ENCODE data around the gene MFSD8.
A peak's percentile ranks its signal among the peaks of the same experiment; 100 is the strongest.
"Not testable (repeated sequence)": the region's sequence is repeated elsewhere in the genome, so short reads cannot be mapped to it uniquely, and the experiment has no call there.

The MFSD8 gene

DNA sequence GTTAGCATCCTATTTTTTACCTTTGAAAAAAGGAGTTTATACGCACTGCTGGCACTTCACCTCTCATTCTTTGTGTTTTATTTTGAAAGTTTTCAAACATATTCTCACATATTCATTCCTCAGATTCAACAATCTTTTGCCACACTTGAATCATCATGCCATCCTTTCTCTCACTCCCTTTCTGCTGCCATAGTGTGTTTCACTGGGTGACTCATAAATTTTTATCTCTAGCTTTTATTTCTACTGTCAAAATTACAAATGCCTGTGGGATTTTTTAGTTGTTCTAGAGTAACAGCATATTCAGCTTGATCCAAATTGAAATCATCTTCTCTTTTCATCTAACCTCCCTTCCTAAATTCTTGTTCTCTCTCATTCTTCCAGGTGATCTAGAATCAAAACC is 28.0 kb downstream of the MFSD8 start:
- DNase-seq (ENCODE audit: low spot score): no peak

DNA sequence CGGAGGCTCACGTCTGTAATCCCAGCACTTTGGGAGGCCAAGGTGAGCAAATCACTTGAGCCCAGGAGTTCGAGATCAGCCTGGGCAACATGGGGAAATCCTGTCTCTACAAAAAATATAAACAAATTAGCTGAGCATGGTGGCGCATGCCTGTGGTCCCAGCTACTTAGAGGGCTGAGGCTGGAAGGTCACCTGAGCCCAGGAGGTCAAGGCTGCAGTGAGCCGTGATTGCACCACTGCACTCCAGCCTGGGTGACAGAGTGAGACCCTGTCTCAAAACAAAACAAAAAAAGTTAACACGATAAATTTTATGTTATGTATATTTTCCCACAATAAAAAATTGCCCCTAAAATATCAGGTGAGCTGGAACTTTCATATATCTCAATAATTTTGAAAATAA is 33.1 kb downstream of the MFSD8 start:
- DNase-seq (ENCODE audit: low spot score): not testable (repeated sequence)

DNA sequence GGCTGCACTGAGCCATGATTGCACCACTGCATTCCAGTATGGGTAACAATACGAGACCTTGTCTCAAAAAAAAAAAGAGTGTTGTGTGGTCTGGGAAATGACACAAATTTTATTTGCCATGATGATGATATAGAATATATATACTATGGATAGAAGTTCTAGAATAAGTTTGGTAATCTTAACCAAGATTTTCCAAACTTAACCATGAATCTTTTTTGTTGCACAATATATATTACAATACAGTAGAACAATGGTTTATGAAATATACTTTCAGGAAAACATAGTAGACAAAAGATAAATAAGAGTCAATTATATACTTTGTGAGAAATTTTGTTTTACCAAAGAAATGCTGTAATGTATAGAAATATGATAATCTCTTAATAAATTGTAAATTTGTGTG is 34.8 kb downstream of the MFSD8 start:
- no peak for DNase-seq (ENCODE audit: low spot score)

DNA sequence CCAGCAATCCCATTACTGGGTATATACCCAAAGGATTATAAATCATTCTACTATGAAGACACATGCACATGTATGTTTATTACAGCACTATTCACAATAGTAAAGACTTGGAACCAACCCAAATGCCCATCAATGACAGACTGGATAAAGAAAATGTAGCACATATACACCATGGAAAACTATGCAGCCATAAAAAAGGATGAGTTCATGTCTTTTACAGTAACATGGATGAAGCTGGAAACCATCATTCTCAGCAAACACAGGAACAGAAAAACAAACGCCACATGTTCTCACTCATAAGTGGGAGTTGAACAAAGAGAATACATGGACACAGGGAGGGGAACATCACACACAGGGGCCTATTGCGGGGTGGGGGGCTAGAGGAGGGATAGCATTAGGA is 39.3 kb downstream of the MFSD8 start:
- DNase-seq (ENCODE audit: low spot score): not testable (repeated sequence)

DNA sequence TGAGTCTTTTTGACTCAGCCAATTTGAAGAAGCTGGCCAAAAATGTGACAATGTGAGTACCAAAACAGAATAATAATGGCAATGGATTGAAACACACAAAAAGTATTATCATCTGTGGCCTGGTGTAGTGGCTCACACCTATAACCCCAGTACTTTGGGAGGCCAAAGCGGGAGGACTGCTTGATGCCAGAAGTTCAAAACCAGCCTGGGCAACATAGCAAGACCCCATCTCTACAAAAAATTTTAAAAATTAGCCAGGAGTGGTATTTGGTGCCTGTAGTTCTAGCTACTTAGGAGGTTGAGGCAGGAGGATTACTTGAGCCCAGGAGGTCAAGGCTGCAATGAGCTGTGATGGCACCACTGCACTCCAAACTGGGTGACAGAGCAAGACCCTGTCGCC is 42.7 kb downstream of the MFSD8 start:
- DNase-seq (ENCODE audit: low spot score): no peak

DNA sequence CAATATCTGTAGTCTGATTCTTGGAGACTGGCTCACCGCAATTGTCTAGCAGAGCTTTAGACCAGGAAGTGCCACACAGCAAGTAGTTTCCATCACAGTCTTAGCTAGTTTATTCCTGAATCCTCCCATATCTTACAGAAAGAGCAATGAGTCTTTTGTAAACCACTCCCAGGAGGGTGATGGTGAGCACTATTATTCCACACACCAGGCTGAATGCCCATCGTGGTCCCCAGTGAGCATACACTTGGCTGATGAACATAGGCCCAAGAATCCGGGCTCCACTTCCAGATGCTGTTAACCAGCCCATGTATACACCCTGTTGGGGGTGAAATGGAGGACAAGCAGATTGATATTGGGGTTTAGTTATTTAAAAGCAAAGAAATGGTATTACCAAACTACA is 44.5 kb downstream of the MFSD8 start:
- DNase-seq (ENCODE audit: low spot score): no peak

DNA sequence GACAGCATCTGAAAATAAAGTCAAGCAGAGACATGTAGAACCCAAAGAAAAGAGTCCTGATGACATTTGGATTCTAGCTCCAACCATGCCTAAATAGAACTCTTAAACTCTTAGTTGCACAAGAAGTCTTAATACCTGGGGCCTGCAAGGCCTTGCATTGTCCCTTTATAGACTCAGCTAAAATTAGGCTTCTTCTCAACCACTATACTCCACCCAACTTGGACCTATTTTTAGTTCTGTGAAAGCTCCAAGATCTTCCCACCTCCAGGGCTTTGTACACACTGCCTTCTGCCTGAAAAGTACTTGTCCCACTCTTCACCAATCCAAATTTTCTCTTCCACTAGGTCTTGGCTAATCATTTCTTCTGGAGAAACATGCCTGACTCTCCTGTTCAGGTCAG is 47.8 kb downstream of the MFSD8 start:
- DNase-seq (ENCODE audit: low spot score): no peak

DNA sequence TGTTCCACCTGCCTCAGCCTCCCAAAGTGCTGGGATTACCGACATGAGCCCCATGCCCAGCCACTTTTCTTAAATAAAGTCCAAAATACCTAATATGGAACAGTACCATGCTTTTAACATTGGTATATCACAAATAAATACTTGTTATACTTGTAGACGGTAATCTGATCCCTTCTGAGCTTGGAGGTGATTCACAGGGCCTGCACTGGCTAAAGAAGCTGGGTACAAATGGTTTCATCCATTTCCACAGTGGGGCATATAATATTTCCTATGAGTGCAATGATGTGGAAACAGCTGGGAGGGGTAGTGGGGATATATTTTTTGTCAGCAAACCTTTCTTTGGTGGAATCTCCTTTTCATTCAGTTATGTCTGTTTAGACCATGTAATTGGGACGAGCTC is 48.5 kb downstream of the MFSD8 start:
- no peak for DNase-seq (ENCODE audit: low spot score)

DNA sequence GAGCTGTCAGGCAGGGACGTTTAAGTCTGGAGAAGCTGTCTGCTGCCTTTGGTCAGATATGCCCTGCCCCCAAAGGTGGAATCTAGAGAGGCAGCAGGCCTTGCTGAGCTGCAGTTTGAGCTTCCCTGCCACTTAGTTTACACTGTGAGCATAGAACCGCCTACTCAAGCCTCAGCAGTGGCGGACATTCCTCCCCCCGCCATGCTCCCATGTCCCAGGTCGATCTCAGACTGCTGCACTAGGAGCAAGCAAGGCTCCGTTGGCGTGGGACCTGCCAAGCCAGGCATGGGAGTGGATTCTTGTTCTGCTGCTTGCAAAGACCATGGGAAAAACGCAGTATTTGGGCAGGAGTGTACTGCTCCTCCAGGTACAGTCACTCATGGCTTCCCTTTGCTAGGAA is 59.9 kb downstream of the MFSD8 start:
- DNase-seq (ENCODE audit: low spot score): no peak

DNA sequence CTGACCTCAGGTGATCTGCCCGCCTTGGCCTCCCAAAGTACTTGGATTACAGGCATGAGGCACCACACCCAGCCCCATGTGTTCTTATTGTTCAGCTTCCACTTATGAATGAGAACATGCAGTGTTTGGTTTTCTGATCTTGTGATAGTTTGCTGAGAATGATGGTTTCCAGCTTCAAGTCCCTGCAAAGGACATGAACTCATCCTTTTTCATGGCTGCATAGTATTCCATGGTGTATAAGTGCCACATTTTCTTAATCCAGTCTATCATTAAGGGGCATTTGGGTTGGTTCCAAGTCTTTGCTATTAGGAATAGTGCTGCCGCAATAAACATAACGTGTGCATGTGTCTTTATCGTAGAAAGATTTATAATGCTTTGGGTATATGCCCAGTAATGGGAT is 65.3 kb downstream of the MFSD8 start:
- not testable (repeated sequence) for DNase-seq (ENCODE audit: low spot score)

DNA sequence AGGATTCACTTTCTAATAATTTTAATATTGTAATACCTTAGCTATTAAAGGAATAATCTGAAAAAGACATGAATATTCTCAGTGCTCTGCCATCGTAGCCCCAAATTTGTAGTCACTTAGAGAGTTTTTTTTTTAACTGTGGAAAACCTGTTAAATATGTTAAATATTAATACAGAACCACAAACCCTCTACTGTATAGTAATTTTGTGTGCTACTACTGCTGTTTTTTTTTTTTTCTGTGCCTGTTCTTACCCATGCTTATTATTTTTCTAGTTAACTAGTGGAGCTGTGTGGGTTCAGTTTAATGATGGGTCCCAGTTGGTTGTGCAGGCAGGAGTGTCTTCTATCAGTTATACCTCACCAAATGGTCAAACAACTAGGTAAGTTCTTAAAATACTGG is 68.4 kb downstream of the MFSD8 start:
- DNase-seq (ENCODE audit: low spot score): no peak

DNA sequence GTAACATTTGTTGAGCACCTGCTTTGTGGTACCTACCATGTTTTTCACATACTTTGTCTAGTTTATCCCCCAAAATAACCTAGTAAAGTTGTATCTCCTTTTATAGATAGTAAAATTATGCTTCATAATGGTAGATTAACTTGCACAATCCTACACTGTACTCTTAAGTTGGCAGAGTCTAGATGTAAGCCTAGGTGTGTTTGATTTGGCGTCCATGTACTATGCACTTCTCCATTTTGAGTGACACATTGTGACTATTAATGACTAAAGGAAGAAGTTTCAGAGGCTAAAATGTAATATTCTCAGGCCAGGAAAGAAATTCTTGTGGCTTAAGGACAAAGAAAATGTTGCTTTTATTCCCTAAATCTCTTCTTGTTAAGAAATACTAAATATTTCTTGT is 68.9 kb downstream of the MFSD8 start:
- no peak for DNase-seq (ENCODE audit: low spot score)

DNA sequence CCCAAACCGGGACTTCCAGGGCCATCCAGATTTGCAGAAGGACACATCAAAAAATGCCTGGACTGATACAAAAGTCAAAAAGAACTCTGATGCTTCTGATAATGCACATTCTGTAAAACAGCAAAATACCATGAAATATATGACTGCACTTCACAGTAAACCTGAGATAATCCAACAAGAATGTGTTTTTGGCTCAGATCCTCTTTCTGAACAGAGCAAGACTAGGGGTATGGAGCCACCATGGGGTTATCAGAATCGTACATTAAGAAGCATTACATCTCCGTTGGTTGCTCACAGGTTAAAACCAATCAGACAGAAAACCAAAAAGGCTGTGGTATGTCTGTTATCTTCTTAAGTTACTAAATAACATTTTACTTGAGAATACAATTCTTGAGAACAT is 75.1 kb downstream of the MFSD8 start:
- DNase-seq (ENCODE audit: low spot score): no peak

DNA sequence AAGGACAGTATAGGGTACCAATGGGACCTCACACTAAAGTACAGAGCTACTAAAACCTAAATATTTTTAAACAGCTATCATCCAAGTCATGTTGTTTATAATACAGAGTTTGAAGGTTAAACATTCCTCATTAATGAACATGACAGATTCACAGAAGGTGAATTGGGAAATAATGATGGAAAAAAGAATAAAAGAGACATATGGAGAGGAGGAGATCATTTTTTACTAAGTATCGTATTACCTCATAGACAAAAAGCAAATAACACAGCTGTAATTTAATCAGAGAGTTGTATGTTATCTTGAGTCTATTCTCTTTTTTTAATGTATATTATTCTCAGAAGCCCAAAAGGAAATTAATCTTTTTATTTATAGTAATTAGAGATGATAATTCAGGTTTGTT is 76.4 kb downstream of the MFSD8 start:
- no peak for DNase-seq (ENCODE audit: low spot score)

DNA sequence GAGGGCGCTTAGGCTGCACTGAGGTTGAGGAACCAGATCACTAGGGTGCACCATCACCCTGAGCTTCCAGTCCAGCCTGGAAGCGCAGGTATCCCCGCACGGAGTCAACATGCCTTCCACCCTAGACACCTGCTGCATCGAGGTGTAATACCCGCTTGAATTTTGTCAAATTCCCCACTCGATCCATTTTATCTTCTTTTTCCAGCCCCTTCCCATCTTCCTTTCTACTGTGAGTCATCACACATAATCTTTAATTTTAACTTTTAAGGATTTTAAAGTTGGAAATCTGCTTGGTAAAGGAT is 83.5 kb downstream of the MFSD8 start:
- no peak for DNase-seq (ENCODE audit: low spot score)

DNA sequence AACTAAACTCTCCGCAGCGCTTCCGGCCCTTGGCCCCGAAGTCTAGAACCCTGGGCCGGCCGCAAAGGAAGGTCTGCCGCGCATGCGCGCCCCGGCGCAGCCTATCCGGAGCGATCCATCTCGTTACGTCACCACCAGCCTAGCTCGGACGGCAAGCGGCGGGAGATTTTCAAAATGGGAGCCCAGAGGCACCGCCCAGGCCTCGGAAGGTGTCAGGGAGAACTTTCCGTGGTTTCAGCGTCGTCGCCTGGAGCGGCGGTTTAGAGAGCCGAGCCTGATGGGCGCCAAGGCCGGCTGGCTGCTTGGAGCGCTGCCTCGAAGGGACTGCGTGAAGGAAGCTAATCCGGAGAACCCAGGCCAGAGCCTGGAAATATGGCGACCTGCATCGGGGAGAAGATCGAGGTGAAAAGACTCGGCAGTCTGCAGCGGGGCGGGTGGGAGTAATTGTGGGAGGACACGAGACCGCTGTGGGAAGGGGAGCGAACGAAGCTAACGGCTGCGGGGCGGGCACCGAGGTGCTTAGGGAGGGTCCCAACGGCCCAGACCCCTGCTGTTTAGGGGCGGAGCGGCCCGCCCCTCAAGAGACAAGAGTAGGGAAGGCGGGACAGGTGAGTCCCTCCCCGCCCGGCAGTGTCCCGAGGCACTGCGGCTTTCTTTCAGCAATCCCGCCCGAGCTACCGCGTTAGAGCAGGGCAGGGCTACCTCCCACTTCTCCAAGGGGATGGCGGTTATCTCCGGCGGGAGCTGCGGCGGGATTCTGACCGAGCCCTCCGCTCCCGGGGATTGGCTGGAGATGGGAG is 84.0 kb downstream of the MFSD8 start, which contains the start of gene PLK4:
PLK4 (plus strand) TSS at position 131 of the 800 bp plus-strand sequence; CDS start at position 373, 242 bp downstream.
- DNase-seq (ENCODE audit: low spot score): peak; percentile 94

DNA sequence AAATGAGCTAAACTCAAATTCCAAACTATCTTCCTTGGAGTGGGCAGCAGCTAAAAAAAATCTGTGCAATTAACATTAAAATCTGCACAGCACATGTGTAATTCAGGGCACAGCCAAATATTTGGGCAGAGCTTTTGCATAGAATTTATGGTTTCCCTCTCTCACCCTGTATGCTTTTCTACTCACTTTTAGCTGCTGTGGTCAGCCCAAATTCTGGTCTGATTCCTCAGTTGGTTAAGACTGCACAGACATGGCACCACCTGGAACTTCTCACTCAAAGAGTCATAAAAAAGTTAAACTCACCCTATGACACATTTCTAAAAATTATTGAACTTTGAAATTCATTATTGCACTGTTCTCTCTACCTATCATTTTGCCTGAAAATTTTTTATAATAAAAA is 89.2 kb downstream of the MFSD8 start:
- DNase-seq (ENCODE audit: low spot score): no peak

DNA sequence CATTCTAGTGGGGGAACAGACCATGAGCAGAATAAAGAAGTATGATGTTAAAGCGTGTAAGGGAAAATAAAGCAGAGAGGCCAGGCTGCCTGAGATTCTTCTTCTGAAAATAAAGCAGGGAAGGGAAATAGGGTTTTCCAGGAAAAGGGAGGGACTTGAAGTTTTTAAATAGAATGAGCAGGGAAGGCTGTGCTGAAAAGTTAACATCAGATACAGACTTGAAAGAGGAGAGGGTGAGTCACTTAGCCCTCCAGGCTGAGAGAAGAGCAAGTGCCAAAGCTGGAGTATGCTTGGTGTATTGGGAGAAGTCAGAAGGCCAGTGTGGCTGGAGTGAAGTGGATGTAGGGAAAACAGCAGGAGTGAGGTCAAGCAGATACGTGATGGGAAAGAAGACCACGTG is 94.3 kb downstream of the MFSD8 start:
- DNase-seq (ENCODE audit: low spot score): no peak

DNA sequence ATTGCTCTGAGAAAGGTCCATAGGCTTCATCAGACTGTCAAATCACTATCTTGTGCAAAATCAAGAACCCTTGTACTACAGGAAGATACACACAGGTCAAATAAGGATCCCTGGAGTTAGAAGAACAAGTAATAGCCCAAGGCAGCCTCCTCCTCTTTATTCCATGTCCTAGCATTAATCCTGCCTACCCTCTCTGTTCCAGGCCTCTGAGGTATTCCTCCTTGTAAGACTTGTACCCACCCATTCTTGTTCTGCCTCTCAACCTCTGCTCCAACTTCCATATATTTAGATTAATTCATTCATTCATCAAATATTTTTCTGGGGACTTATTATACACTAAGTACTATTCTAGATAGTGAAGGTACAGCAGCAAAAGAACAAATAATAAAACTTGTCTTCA is 94.7 kb downstream of the MFSD8 start:
- no peak for DNase-seq (ENCODE audit: low spot score)

DNA sequence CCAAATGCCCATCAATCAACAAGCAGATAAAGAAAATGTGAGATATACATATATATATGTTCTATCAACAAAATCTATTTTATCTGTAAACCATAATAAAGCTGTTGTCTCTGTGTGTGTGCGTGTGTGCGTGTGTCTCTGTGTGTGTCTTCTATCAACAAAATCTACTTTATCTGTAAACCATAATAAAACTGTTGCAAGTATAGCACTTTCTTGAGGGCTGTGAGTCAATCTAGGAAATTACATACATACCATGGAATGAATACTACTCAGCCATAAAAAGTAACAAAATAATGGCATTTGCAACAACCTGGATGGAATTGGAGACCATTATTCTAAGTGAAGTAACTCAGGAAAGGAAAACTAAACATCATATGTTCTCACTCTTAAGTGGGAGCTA is 96.8 kb downstream of the MFSD8 start:
- DNase-seq (ENCODE audit: low spot score): no peak

All from iPS-NIHi11 (cell line).